ENCODE measurements around the gene KRTAP25-1. TPM values are rescaled to one million over a fixed set of nuclear protein-coding genes. Genes with fewer than 3 reads are reported as not detected.

The KRTAP25-1 gene
- total and polyA plus RNA-seq, 12 donors = not detected

- TF ChIP-seq, protein P1, sequence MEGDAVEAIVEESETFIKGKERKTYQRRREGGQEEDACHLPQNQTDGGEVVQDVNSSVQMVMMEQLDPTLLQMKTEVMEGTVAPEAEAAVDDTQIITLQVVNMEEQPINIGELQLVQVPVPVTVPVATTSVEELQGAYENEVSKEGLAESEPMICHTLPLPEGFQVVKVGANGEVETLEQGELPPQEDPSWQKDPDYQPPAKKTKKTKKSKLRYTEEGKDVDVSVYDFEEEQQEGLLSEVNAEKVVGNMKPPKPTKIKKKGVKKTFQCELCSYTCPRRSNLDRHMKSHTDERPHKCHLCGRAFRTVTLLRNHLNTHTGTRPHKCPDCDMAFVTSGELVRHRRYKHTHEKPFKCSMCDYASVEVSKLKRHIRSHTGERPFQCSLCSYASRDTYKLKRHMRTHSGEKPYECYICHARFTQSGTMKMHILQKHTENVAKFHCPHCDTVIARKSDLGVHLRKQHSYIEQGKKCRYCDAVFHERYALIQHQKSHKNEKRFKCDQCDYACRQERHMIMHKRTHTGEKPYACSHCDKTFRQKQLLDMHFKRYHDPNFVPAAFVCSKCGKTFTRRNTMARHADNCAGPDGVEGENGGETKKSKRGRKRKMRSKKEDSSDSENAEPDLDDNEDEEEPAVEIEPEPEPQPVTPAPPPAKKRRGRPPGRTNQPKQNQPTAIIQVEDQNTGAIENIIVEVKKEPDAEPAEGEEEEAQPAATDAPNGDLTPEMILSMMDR (IDR thresholded peaks at IDR 0.05) = no peak
- H3K27ac ChIP-seq = no peak overlapping the region
- H3K4me3 ChIP-seq = no peak overlapping the region
- intact Hi-C loops (cut with DNase I) = loop anchor here in 1 of 10 donors (10.0 kb wide), 1 partner anchor 195 kb away; no protein-coding TSS in a partner anchor
- WGBS, 2 donors = 70 to 82% methylated on average over 3 of the region's 3 CpGs
- ATAC-seq = no peak
- no peaks in the 10 kb centered on the region for H3K27me3 ChIP-seq
- no peak for DNase-seq
- peaks cover 0 to 23% (median 0%) of the 10 kb centered on the region in 11 donors for H3K9me3 ChIP-seq
- no peaks in the 10 kb centered on the region for H3K4me1 ChIP-seq
- no peaks in the 10 kb centered on the region for H3K36me3 ChIP-seq
These were observed 19.3 kb downstream of the KRTAP25-1 start for GRCh38 chr21:30269803-30270530.

DNA sequence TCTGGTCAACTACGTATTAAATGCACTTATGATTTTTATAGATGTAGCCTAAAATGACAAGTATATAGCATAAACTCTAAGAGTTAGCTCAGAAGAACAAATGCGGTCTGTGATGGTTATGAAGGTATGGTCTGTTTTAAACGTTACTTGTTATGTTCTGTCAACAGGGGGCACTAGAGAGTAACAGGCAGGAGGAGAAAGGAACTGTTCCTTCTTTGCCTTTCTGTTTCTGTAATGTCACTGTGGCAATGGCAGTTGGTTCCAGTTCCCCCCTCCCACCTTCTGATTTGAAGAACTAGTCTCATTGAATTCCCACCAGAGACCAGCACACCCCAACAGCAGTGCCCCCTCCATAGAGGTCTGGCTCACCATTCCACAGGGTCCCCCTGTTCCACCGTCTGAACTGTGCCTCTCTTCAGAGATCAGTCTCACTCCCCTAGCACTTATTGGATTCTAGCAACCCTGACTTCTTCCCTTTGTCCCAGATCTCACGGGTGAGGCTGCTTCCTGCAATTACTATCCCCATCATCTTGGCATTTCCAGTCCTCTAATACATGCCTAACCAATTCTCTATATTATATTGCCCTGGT is 20.6 kb downstream of the KRTAP25-1 start:
- no peaks in the 10 kb centered on the region for H3K27me3 ChIP-seq
- 60 to 61% methylated on average over 5 of the region's 5 CpGs for WGBS, 2 donors
- DNase-seq (no peak), ATAC-seq (no peak)
- no peak overlapping the region for H3K27ac ChIP-seq
- TF ChIP-seq, protein P1 (IDR thresholded peaks at IDR 0.05) = peak in 2 of 9 donors; percentile 7 to 16
- H3K4me1 ChIP-seq = no peaks in the 10 kb centered on the region
- H3K9me3 ChIP-seq = peaks cover 0 to 28% (median 0%) of the 10 kb centered on the region in 11 donors
- no peaks in the 10 kb centered on the region for H3K36me3 ChIP-seq
- intact Hi-C loops (cut with DNase I) = loop anchor here in 1 of 10 donors (10.0 kb wide), 1 partner anchor 194 kb away; no protein-coding TSS in a partner anchor
- H3K4me3 ChIP-seq = no peak overlapping the region

GRCh38 chr21:30257773-30258172 is 31.5 kb downstream of the KRTAP25-1 start:
- 57 to 68% methylated on average over 4 of the region's 4 CpGs for WGBS, 2 donors
- H3K27me3 ChIP-seq = no peaks in the 10 kb centered on the region
- H3K36me3 ChIP-seq = no peaks in the 10 kb centered on the region
- DNase-seq (no peak), ATAC-seq (no peak)
- intact Hi-C loops (cut with DNase I) = no loop called here
- TF ChIP-seq, protein P1 (IDR thresholded peaks at IDR 0.05) = peak in 7 of 9 donors; percentile 11 to 41 (median 28)
- no peaks in the 10 kb centered on the region for H3K9me3 ChIP-seq
- no peak overlapping the region for H3K27ac ChIP-seq
- no peak overlapping the region for H3K4me3 ChIP-seq
- H3K4me1 ChIP-seq = no peaks in the 10 kb centered on the region

DNA sequence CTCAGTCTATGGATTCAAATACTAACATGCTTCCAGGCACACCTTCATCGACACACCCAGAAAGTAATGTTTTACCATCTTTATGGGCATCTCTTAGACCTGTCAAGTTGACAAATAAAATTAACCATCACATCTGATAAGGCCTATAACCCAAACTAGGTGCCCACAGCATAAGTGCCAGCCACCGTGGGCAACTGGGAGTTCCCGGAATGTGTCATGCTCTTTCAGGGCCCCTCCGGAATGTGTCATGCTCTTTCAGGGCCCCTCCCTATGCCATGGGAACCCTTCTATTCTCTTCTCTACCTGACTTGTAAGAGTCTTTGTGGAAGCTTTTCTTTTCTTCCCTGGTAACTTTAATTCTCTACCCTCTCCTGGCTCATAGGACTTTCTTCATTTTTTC is 33.2 kb downstream of the KRTAP25-1 start:
- H3K27ac ChIP-seq = no peak overlapping the region
- no peak overlapping the region for H3K4me3 ChIP-seq
- H3K9me3 ChIP-seq = peaks cover 0 to 9% (median 0%) of the 10 kb centered on the region in 11 donors
- no peaks in the 10 kb centered on the region for H3K36me3 ChIP-seq
- intact Hi-C loops (cut with DNase I) = no loop called here
- TF ChIP-seq, protein P1 (IDR thresholded peaks at IDR 0.05) = no peak
- no peaks in the 10 kb centered on the region for H3K4me1 ChIP-seq
- ATAC-seq (no peak), DNase-seq (no peak)
- no peaks in the 10 kb centered on the region for H3K27me3 ChIP-seq
- 89% methylated on average over 4 of the region's 4 CpGs for WGBS, 2 donors
